NCI-H2107 treated with DMSO at 0.1 percent for 48 hours (cell line): ENCODE data around the gene PBX4.
"Not testable (repeated sequence)": the region's sequence is repeated elsewhere in the genome, so short reads cannot be mapped to it uniquely, and the experiment has no call there.

Experiments
- DNase-seq: peaks from one replicate; lab custom pipeline; 2025; ENCODE audit not compliant: unreplicated experiment; lab: John Stamatoyannopoulos, UW

Gene PBX4

GRCh38 chr19:19618219-19619051 lies at the start of gene PBX4:
PBX4 (minus strand) TSS chr19:19618687; CDS start chr19:19618629, 58 bp downstream.
- DNase-seq: peak; percentile 90

GRCh38 chr19:19665420-19665948 lies 47.0 kb upstream of the PBX4 start:
- DNase-seq: not testable (repeated sequence)

- peak; percentile 87 for DNase-seq
These were observed 45.0 kb upstream of the PBX4 start, which contains the start of gene ATP13A1 for GRCh38 chr19:19663256-19664120. ATP13A1 (minus strand) TSS chr19:19663676; CDS start chr19:19663666, 10 bp downstream.

GRCh38 chr19:19662871-19663255 lies 44.4 kb upstream of the PBX4 start:
- DNase-seq: no peak

GRCh38 chr19:19662344-19662743 lies 43.9 kb upstream of the PBX4 start:
- DNase-seq: no peak

- no peak for DNase-seq
These were observed 43.3 kb upstream of the PBX4 start for GRCh38 chr19:19661675-19662251.

GRCh38 chr19:19661141-19661674 lies 42.7 kb upstream of the PBX4 start:
- no peak for DNase-seq

GRCh38 chr19:19659646-19660245 lies 41.3 kb upstream of the PBX4 start:
- DNase-seq: no peak

- DNase-seq: no peak
These were observed 38.9 kb upstream of the PBX4 start for GRCh38 chr19:19657397-19657783.

GRCh38 chr19:19656451-19657396 lies 38.2 kb upstream of the PBX4 start:
- no peak for DNase-seq

- DNase-seq: no peak
These were observed 37.3 kb upstream of the PBX4 start for GRCh38 chr19:19655641-19656343.

- DNase-seq: no peak
These were observed 36.6 kb upstream of the PBX4 start for GRCh38 chr19:19655051-19655594.

- DNase-seq: no peak
These were observed 36.0 kb upstream of the PBX4 start for GRCh38 chr19:19654441-19654840.

GRCh38 chr19:19653597-19654147 lies 35.2 kb upstream of the PBX4 start:
- no peak for DNase-seq

- no peak for DNase-seq
These were observed 34.2 kb upstream of the PBX4 start for GRCh38 chr19:19652482-19653295.

GRCh38 chr19:19651076-19651475 lies 32.6 kb upstream of the PBX4 start:
- no peak for DNase-seq

GRCh38 chr19:19650331-19650730 lies 31.8 kb upstream of the PBX4 start:
- DNase-seq: no peak
